OCI-LY3 (cell line): ENCODE results near the gene KIF6.

Experiments
- EZH2phosphoT487 ChIP-seq: fragments of 200-600 bp; shearing (Covaris generic); IDR thresholded peaks from 2 replicates; pipeline ENCODE4 v1.6.1; 2018; ENCODE audit warnings: antibody characterized with exemption, mixed run types, low read depth
- TF ChIP-seq, protein P1 (sequence below): fragments of 200-600, 300-600 bp; sonication (generic); IDR thresholded peaks from 2 replicates; pipeline ENCODE4 v1.5.1; 2014; ENCODE audit warnings: antibody characterized with exemption, low read length, low read depth

DNA sequence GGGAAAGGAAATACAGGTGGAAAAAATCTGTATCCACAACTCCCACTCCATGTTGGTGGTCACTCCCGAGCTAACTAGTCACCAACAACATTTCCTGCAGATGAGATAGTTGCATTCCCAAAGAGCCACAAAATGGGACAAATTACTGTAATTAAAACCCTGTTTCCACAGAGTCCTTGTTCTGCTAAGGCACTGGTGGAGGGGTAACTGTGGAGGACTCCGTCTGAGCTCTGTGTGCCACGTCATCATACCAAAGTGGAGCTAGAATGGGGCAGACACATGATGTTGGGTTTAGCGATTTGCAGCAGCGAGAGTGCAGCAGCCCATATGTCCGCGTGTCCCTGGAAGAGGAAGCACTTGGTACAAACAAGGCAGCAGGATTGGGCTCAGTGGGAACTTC lies 230.2 kb downstream of the KIF6 start:
- TF ChIP-seq, protein P1, sequence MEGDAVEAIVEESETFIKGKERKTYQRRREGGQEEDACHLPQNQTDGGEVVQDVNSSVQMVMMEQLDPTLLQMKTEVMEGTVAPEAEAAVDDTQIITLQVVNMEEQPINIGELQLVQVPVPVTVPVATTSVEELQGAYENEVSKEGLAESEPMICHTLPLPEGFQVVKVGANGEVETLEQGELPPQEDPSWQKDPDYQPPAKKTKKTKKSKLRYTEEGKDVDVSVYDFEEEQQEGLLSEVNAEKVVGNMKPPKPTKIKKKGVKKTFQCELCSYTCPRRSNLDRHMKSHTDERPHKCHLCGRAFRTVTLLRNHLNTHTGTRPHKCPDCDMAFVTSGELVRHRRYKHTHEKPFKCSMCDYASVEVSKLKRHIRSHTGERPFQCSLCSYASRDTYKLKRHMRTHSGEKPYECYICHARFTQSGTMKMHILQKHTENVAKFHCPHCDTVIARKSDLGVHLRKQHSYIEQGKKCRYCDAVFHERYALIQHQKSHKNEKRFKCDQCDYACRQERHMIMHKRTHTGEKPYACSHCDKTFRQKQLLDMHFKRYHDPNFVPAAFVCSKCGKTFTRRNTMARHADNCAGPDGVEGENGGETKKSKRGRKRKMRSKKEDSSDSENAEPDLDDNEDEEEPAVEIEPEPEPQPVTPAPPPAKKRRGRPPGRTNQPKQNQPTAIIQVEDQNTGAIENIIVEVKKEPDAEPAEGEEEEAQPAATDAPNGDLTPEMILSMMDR = no peak
- no peak for TF ChIP-seq EZH2phosphoT487
